Liver (tissue), 9 donors: ENCODE data around the gene TOP3A. TPM values are rescaled to one million over a fixed set of nuclear protein-coding genes. Genes with fewer than 3 reads are reported as not detected.

ENCODE experiments used
- DNase-seq: peaks from one replicate; pipeline ENCODE4 v3.0.0-alpha.2; 2017; ENCODE audit warnings: low spot score
- H3K27ac ChIP-seq, 2 donors: one replicate each; pipeline ENCODE4 v1.7.0; 2013; ENCODE audit warnings: inconsistent platforms in 2 of 2, low read length in 2 of 2, control low read depth in 1 of 2, low read depth in 1 of 2, mild to moderate bottlenecking in 1 of 2
- H3K27me3 ChIP-seq, 4 donors: one replicate each; pipeline versions ENCODE4 v1.6.1 to v1.7.0; 2013; ENCODE audit warnings: low read length in 3 of 4, inconsistent platforms in 1 of 4, mild to moderate bottlenecking in 1 of 4, moderate library complexity in 1 of 4; ENCODE audit not compliant: control insufficient read depth in 4 of 4, insufficient read depth in 4 of 4
- H3K36me3 ChIP-seq, 4 donors: one replicate each; pipeline versions ENCODE4 v1.6.1 to v1.7.0; 2013; ENCODE audit warnings: low read length in 3 of 4, mild to moderate bottlenecking in 3 of 4, low read depth in 1 of 4, moderate library complexity in 1 of 4; ENCODE audit not compliant: control insufficient read depth in 4 of 4, insufficient read depth in 3 of 4
- H3K4me1 ChIP-seq, 4 donors: one replicate each; pipeline versions ENCODE4 v1.6.1 to v1.7.0; 2013; ENCODE audit warnings: low read length in 3 of 4, mild to moderate bottlenecking in 3 of 4, moderate library complexity in 1 of 4; ENCODE audit not compliant: control insufficient read depth in 4 of 4, insufficient read depth in 4 of 4
- H3K4me3 ChIP-seq, 3 donors: one replicate each; pipeline versions ENCODE4 v1.6.1 to v1.7.0; 2013; ENCODE audit warnings: low read length in 3 of 3, control low read depth in 1 of 3, low read depth in 1 of 3, mild to moderate bottlenecking in 1 of 3
- H3K9ac ChIP-seq, 2 donors: one replicate each; pipeline ENCODE4 v1.7.0; 2013; ENCODE audit warnings: low read length in 2 of 2, mild to moderate bottlenecking in 2 of 2, moderate library complexity in 2 of 2, control low read depth in 1 of 2, low read depth in 1 of 2
- H3K9me3 ChIP-seq, 4 donors: one replicate each; pipeline versions ENCODE4 v1.6.1 to v1.7.0; 2013; ENCODE audit warnings: low read length in 3 of 4; ENCODE audit not compliant: control insufficient read depth in 4 of 4
- ATF3 ChIP-seq: IDR thresholded peaks from 2 replicates; pipeline ENCODE4 v1.6.1; 2016; ENCODE audit warnings: antibody characterized with exemption
- EGR1 ChIP-seq, 2 donors: IDR thresholded peaks; 2 replicates each; pipeline ENCODE4 v1.6.1; 2016 to 2018; ENCODE audit warnings: antibody characterized with exemption in 2 of 2, low read depth in 2 of 2
- FOXA1 ChIP-seq: IDR thresholded peaks from 2 replicates; pipeline ENCODE4 v1.6.1; 2016; ENCODE audit warnings: antibody characterized with exemption
- FOXA2 ChIP-seq: IDR thresholded peaks from 2 replicates; pipeline ENCODE4 v1.6.1; 2016; ENCODE audit warnings: antibody characterized with exemption
- GABPA ChIP-seq, 2 donors: IDR thresholded peaks in 1 of 2; conservative IDR thresholded peaks in 1 of 2; 2 replicates each; pipeline ENCODE4 v1.6.1; 2016; ENCODE audit warnings: antibody characterized with exemption in 2 of 2, mild to moderate bottlenecking in 1 of 2, moderate library complexity in 1 of 2
- HNF4A ChIP-seq, 2 donors: conservative IDR thresholded peaks; 2 replicates each; pipeline ENCODE4 v1.6.1; 2016; ENCODE audit warnings: antibody characterized with exemption in 2 of 2, mild to moderate bottlenecking in 2 of 2
- HNF4G ChIP-seq: IDR thresholded peaks from 2 replicates; pipeline ENCODE4 v1.6.1; 2016; ENCODE audit warnings: antibody characterized with exemption
- JUND ChIP-seq, 2 donors: IDR thresholded peaks; 2 replicates each; pipeline ENCODE4 v1.6.1; 2016; ENCODE audit warnings: antibody characterized with exemption in 2 of 2
- MAX ChIP-seq: IDR thresholded peaks from 2 replicates; pipeline ENCODE4 v1.6.1; 2016; ENCODE audit warnings: antibody characterized with exemption
- NR2F2 ChIP-seq: IDR thresholded peaks from 2 replicates; pipeline ENCODE4 v1.6.1; 2016; ENCODE audit warnings: antibody characterized with exemption
- RAD21 ChIP-seq, 2 donors: IDR thresholded peaks; 2 replicates each; pipeline ENCODE4 v1.6.1; 2016; ENCODE audit warnings: antibody characterized with exemption in 2 of 2, mild to moderate bottlenecking in 2 of 2
- RXRA ChIP-seq, 2 donors: IDR thresholded peaks; 2 replicates each; pipeline ENCODE4 v1.6.1; 2017 to 2018; ENCODE audit warnings: antibody characterized with exemption in 2 of 2, mild to moderate bottlenecking in 1 of 2
- SP1 ChIP-seq: IDR thresholded peaks from 2 replicates; pipeline ENCODE4 v1.6.1; 2018; ENCODE audit warnings: antibody characterized with exemption, mild to moderate bottlenecking
- TAF1 ChIP-seq: conservative IDR thresholded peaks from 2 replicates; pipeline ENCODE4 v1.6.1; 2016; ENCODE audit warnings: antibody characterized with exemption, mild to moderate bottlenecking
- YY1 ChIP-seq: IDR thresholded peaks from 2 replicates; pipeline ENCODE4 v1.6.1; 2016; ENCODE audit warnings: antibody characterized with exemption, mild to moderate bottlenecking
- ZBTB33 ChIP-seq: IDR thresholded peaks from 2 replicates; pipeline ENCODE4 v1.6.1; 2016; ENCODE audit warnings: antibody characterized with exemption
- WGBS: extraction: QIAGEN DNeasy Blood & Tissue Kit; methylation state at CpG from one replicate; pipeline ENCODE4 v1.1.7; 2013; 5-methylcytosine and 5-hydroxymethylcytosine counted together
- polyA plus RNA-seq, 2 donors: library from polyadenylated mRNA; stranded (reverse) in 1 of 2; unstranded in 1 of 2; fragments of 200-250 nt in 1 of 2; fragments of >200 nt in 1 of 2; fragmentation: Nextera tagmentation in 1 of 2; extraction: Ambion mirVana in 1 of 2; gene quantifications; one replicate each; pipeline versions ENCODE4 v1.2.1 to v1.2.3, GENCODE V29; 2013 to 2015
- total RNA-seq, 2 donors: library from RNA; depleted of rRNA; stranded (reverse); fragments of >200 nt; gene quantifications; one replicate each; pipeline ENCODE4 v1.2.3, GENCODE V29; 2014
- TF ChIP-seq, protein P1 (sequence below): fragments of 150-350 bp; IDR thresholded peaks from 2 replicates; pipeline ENCODE4 v1.5.1; 2017; ENCODE audit warnings: improper control_type of control experiment, low read depth, low read length; ENCODE audit not compliant: missing input control
- TF ChIP-seq, protein P2 (sequence below): IDR thresholded peaks from 2 replicates; pipeline ENCODE4 v1.6.1; 2016; ENCODE audit warnings: antibody characterized with exemption, mild to moderate bottlenecking
- donor health status: healthy.
- donor health status: healthy.
- donor health status: healthy.
- donor health status: healthy.
- donor health status: healthy.

The TOP3A gene
- total and polyA plus RNA-seq, 4 donors = 6.6 to 37.5 (median 14.3) TPM

GRCh38 chr17:18247613-18248001 lies 67.2 kb downstream of the TOP3A start:
- Histone ChIP-seq H3K9me3 (no peaks in the 10 kb centered on the region), H3K4me3 (no peak overlapping the region), H3K27me3 (no peaks in the 10 kb centered on the region), H3K27ac (no peak overlapping the region), H3K36me3 (peaks cover 28 to 60% (median 39%) of the 10 kb centered on the region in 4 donors), H3K4me1 (peaks cover 0 to 4% (median 1%) of the 10 kb centered on the region in 4 donors), H3K9ac (no peak overlapping the region)
- no peak for DNase-seq
- TF ChIP-seq SP1 (no peak), YY1 (no peak), HNF4A (conservative IDR thresholded peaks at IDR 0.05) (no peak), MAX (no peak), RAD21 (IDR thresholded peaks at IDR 0.05) (no peak), RXRA (IDR thresholded peaks at IDR 0.05) (no peak), ATF3 (no peak), TAF1 (no peak), ZBTB33 (no peak), FOXA2 (no peak), FOXA1 (no peak), GABPA (IDR thresholded peaks at IDR 0.05 in 1 of 2, conservative IDR thresholded peaks at IDR 0.05 in 1 of 2) (no peak), NR2F2 (no peak), EGR1 (IDR thresholded peaks at IDR 0.05; ENCODE audit: low read depth in 2 of 2) (no peak), HNF4G (no peak), JUND (IDR thresholded peaks at IDR 0.05) (no peak)
- TF ChIP-seq, protein P1, sequence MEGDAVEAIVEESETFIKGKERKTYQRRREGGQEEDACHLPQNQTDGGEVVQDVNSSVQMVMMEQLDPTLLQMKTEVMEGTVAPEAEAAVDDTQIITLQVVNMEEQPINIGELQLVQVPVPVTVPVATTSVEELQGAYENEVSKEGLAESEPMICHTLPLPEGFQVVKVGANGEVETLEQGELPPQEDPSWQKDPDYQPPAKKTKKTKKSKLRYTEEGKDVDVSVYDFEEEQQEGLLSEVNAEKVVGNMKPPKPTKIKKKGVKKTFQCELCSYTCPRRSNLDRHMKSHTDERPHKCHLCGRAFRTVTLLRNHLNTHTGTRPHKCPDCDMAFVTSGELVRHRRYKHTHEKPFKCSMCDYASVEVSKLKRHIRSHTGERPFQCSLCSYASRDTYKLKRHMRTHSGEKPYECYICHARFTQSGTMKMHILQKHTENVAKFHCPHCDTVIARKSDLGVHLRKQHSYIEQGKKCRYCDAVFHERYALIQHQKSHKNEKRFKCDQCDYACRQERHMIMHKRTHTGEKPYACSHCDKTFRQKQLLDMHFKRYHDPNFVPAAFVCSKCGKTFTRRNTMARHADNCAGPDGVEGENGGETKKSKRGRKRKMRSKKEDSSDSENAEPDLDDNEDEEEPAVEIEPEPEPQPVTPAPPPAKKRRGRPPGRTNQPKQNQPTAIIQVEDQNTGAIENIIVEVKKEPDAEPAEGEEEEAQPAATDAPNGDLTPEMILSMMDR = no peak
- TF ChIP-seq, protein P2, sequence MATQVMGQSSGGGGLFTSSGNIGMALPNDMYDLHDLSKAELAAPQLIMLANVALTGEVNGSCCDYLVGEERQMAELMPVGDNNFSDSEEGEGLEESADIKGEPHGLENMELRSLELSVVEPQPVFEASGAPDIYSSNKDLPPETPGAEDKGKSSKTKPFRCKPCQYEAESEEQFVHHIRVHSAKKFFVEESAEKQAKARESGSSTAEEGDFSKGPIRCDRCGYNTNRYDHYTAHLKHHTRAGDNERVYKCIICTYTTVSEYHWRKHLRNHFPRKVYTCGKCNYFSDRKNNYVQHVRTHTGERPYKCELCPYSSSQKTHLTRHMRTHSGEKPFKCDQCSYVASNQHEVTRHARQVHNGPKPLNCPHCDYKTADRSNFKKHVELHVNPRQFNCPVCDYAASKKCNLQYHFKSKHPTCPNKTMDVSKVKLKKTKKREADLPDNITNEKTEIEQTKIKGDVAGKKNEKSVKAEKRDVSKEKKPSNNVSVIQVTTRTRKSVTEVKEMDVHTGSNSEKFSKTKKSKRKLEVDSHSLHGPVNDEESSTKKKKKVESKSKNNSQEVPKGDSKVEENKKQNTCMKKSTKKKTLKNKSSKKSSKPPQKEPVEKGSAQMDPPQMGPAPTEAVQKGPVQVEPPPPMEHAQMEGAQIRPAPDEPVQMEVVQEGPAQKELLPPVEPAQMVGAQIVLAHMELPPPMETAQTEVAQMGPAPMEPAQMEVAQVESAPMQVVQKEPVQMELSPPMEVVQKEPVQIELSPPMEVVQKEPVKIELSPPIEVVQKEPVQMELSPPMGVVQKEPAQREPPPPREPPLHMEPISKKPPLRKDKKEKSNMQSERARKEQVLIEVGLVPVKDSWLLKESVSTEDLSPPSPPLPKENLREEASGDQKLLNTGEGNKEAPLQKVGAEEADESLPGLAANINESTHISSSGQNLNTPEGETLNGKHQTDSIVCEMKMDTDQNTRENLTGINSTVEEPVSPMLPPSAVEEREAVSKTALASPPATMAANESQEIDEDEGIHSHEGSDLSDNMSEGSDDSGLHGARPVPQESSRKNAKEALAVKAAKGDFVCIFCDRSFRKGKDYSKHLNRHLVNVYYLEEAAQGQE = no peak
- 92% methylated on average over 30 of the region's 30 CpGs for WGBS
